Nephron (organoid): ENCODE data around the gene SGPP2.

ENCODE experiments used
- H3K27ac Mint-ChIP-seq, 3 experiments: 2 replicates each; pipeline ENCODE4 v1.8.0; 2020; ENCODE audit warnings: mixed read lengths in 3 of 3, mild to moderate bottlenecking in 2 of 3, moderate library complexity in 1 of 3
- H3K27me3 Mint-ChIP-seq: 2 replicates; pipeline ENCODE4 v1.8.0; 2021; ENCODE audit warnings: low read depth, mild to moderate bottlenecking, moderate library complexity, mixed read lengths
- H3K36me3 Mint-ChIP-seq: 2 replicates; pipeline ENCODE4 v1.8.0; 2020; ENCODE audit warnings: low read depth, mixed read lengths
- H3K4me1 Mint-ChIP-seq: 2 replicates; pipeline ENCODE4 v1.8.0; 2020; ENCODE audit warnings: mixed read lengths
- H3K4me3 Mint-ChIP-seq, 3 experiments: 2 replicates each; pipeline ENCODE4 v1.8.0; 2020; ENCODE audit warnings: mild to moderate bottlenecking in 3 of 3, mixed read lengths in 3 of 3, moderate library complexity in 2 of 3
- H3K9me3 Mint-ChIP-seq: 2 replicates; pipeline ENCODE4 v1.8.0; 2020; ENCODE audit warnings: mixed read lengths
- CTCF ChIP-seq, 3 experiments: fragments of 200-600 bp; sonication (generic); IDR thresholded peaks; one replicate each; pipeline ENCODE4 v1.5.0; 2021; ENCODE audit warnings: antibody characterized with exemption in 3 of 3; ENCODE audit not compliant: unreplicated experiment in 3 of 3

SGPP2 gene

GRCh38 chr2:222480497-222480896, 56.2 kb downstream of the SGPP2 start:
- TF ChIP-seq CTCF (IDR thresholded peaks at IDR 0.05; ENCODE audit: unreplicated experiment in 3 of 3) = no peak
- Mint-ChIP-seq H3K4me3 (no peak overlapping the region), H3K4me1 (peaks cover 55% of the 10 kb centered on the region), H3K36me3 (no peaks in the 10 kb centered on the region), H3K9me3 (no peaks in the 10 kb centered on the region), H3K27ac (no peak overlapping the region), H3K27me3 (peaks cover 19% of the 10 kb centered on the region)

- no peaks in the 10 kb centered on the region for H3K36me3 Mint-ChIP-seq
- H3K27ac Mint-ChIP-seq = no peak overlapping the region
- no peak overlapping the region for H3K4me3 Mint-ChIP-seq
- H3K27me3 Mint-ChIP-seq = peaks cover 19% of the 10 kb centered on the region
- no peak for TF ChIP-seq CTCF (IDR thresholded peaks at IDR 0.05; ENCODE audit: unreplicated experiment in 3 of 3)
- H3K4me1 Mint-ChIP-seq = peaks cover 58% of the 10 kb centered on the region
- no peaks in the 10 kb centered on the region for H3K9me3 Mint-ChIP-seq
Measured at GRCh38 chr2:222481941-222482340, 57.6 kb downstream of the SGPP2 start.

GRCh38 chr2:222483513-222484039, 59.2 kb downstream of the SGPP2 start:
- Mint-ChIP-seq H3K27me3 (peaks cover 19% of the 10 kb centered on the region), H3K4me3 (no peak overlapping the region), H3K27ac (peak overlapping the region; percentile 30 to 94 (median 53)), H3K4me1 (peaks cover 45% of the 10 kb centered on the region), H3K36me3 (no peaks in the 10 kb centered on the region), H3K9me3 (no peaks in the 10 kb centered on the region)
- TF ChIP-seq CTCF (IDR thresholded peaks at IDR 0.05; ENCODE audit: unreplicated experiment in 3 of 3) = peak in 1 of 3 experiments; percentile 22

GRCh38 chr2:222485367-222486211, 61.2 kb downstream of the SGPP2 start:
- Mint-ChIP-seq H3K27me3 (peaks cover 17% of the 10 kb centered on the region), H3K4me3 (no peak overlapping the region), H3K9me3 (no peaks in the 10 kb centered on the region), H3K27ac (peak overlapping the region; percentile 19 to 94 (median 63)), H3K36me3 (no peaks in the 10 kb centered on the region), H3K4me1 (peaks cover 33% of the 10 kb centered on the region)
- TF ChIP-seq CTCF (IDR thresholded peaks at IDR 0.05; ENCODE audit: unreplicated experiment in 3 of 3) = no peak

GRCh38 chr2:222490131-222490530, 65.8 kb downstream of the SGPP2 start:
- no peak for TF ChIP-seq CTCF (IDR thresholded peaks at IDR 0.05; ENCODE audit: unreplicated experiment in 3 of 3)
- Mint-ChIP-seq H3K9me3 (peaks cover 15% of the 10 kb centered on the region), H3K27me3 (peaks cover 3% of the 10 kb centered on the region), H3K4me3 (no peak overlapping the region), H3K4me1 (peaks cover 22% of the 10 kb centered on the region), H3K27ac (no peak overlapping the region), H3K36me3 (peaks cover 14% of the 10 kb centered on the region)
